PC-9 (cell line): Measurements from ENCODE around the gene NDUFS5. TPM values are rescaled to one million over a fixed set of nuclear protein-coding genes. Genes with fewer than 3 reads are reported as not detected.
"Not testable (repeated sequence)": the region's sequence is repeated elsewhere in the genome, so short reads cannot be mapped to it uniquely, and the experiment has no call there.

Experiments
- BruUV-seq: library from RNA; stranded (reverse); fragments of 400-500 nt; replicated peaks from 2 replicates; lab custom pipeline; 2021; lab: Mats Ljungman, UMichigan
- CTCF ChIA-PET: fragments of 300-600 bp; sonication (Branson Sonifier 250); formaldehyde crosslinking; loops from one replicate; lab custom pipeline; 2022; ENCODE audit warnings: antibody characterized with exemption; lab: Charles Lee
- POLR2A ChIA-PET: fragments of 300-600 bp; sonication (Branson Sonifier 250); formaldehyde crosslinking; loops from one replicate; lab custom pipeline; 2022; ENCODE audit warnings: antibody characterized with exemption; ENCODE audit not compliant: unreplicated experiment; lab: Charles Lee
- DNase-seq, 2 experiments: peaks; one replicate each; pipeline versions ENCODE4 v3.0.0 to v3.0.0-alpha.2; 2015 to 2022; ENCODE audit warnings: mixed read lengths in 1 of 2
- H2AFZ ChIP-seq: fragments of 200-600 bp; sonication (generic); 2 replicates; pipeline ENCODE4 v1.8.1; 2017; ENCODE audit warnings: antibody characterized with exemption
- H3F3A ChIP-seq: fragments of 200-600 bp; sonication (generic); 2 replicates; pipeline ENCODE4 v1.8.1; 2017; ENCODE audit warnings: antibody characterized with exemption, mild to moderate bottlenecking, low read depth; ENCODE audit not compliant: insufficient read depth
- H3K27ac ChIP-seq: fragments of 200-600 bp; sonication (generic); 2 replicates; pipeline ENCODE4 v1.6.1; 2016; ENCODE audit warnings: mixed run types
- H3K27me3 ChIP-seq: fragments of 200-600 bp; sonication (generic); 2 replicates; pipeline ENCODE4 v1.6.1; 2016; ENCODE audit warnings: low read depth, mixed run types; ENCODE audit not compliant: insufficient read depth
- H3K36me3 ChIP-seq: fragments of 200-600 bp; sonication (generic); 2 replicates; pipeline ENCODE4 v1.6.1; 2016; ENCODE audit warnings: low read depth, mixed run types
- H3K4me1 ChIP-seq: fragments of 200-600 bp; sonication (generic); replicated peaks from 2 replicates; pipeline ENCODE4 v1.6.1; 2016; ENCODE audit warnings: mixed run types; ENCODE audit not compliant: insufficient read depth
- H3K4me2 ChIP-seq: fragments of 200-600 bp; sonication (generic); 2 replicates; pipeline ENCODE4 v1.6.1; 2017; ENCODE audit warnings: mixed run types
- H3K4me3 ChIP-seq: fragments of 200-600 bp; sonication (generic); 2 replicates; pipeline ENCODE4 v1.6.1; 2016; ENCODE audit warnings: mixed run types
- H3K79me2 ChIP-seq: fragments of 200-600 bp; sonication (generic); 2 replicates; pipeline ENCODE4 v1.6.1; 2017; ENCODE audit warnings: low read depth, mixed run types
- H3K9me2 ChIP-seq: fragments of 200-600 bp; sonication (generic); 2 replicates; pipeline ENCODE4 v1.8.1; 2017; ENCODE audit warnings: mild to moderate bottlenecking; ENCODE audit not compliant: insufficient read depth
- H3K9me3 ChIP-seq: fragments of 200-600 bp; sonication (generic); 2 replicates; pipeline ENCODE4 v1.8.1; 2016; ENCODE audit warnings: low read depth; ENCODE audit not compliant: insufficient read depth
- H4K20me1 ChIP-seq: fragments of 200-600 bp; sonication (generic); 2 replicates; pipeline ENCODE4 v1.8.1; 2017; ENCODE audit not compliant: insufficient read depth
- EZH2 ChIP-seq: fragments of 200-600 bp; sonication (generic); IDR thresholded peaks from 2 replicates; pipeline ENCODE4 v1.8.0; 2017; ENCODE audit warnings: antibody characterized with exemption, low read depth
- intact Hi-C: fragments of 100-400 bp; cut with micrococcal nuclease; formaldehyde crosslinking; loops from one replicate; pipeline ENCODE4 v1.10.0; 2022; ENCODE audit not compliant: unreplicated experiment
- total RNA-seq: library from RNA; stranded (reverse); gene quantifications from 2 replicates; pipeline ENCODE4 v1.2.3, GENCODE V29; 2021
- TF ChIP-seq, protein P1 (sequence below): fragments of 200-600 bp; sonication (generic); conservative IDR thresholded peaks from 2 replicates; pipeline ENCODE4 v1.6.1; 2017; ENCODE audit warnings: mixed run types, antibody characterized with exemption, mild to moderate bottlenecking, moderate library complexity

NDUFS5 gene
- total RNA-seq, 1 experiment from 2014 or later, result 498 TPM

DNA sequence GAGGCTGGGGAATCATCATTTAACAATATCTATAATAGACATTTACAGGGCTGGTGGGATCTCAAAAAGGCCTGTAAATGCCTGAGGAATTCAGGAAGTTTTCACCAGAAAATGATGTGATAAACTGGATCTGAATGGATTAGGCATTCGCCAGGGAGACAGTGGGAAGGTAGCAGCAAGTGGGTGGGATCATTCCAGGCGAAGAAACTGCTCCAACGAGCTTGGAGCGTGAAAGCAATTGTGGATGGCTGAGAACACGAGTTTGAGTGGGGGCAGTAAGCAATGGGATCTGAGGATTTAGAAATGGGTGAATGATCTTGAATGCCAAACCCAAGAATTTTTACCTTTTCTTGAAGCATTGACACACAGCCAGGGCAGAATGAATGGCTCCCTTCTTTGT lies 8.9 kb upstream of the NDUFS5 start:
- Histone ChIP-seq H3K9me3 (no peaks in the 10 kb centered on the region), H3K27me3 (no peaks in the 10 kb centered on the region), H4K20me1 (no peaks in the 10 kb centered on the region), H2AFZ (no peak overlapping the region), H3K9me2 (no peaks in the 10 kb centered on the region), H3K4me1 (0 out of 2 replicates have a peak, but pooled peaks cover 5% of the 10 kb centered on the region), H3F3A (peaks cover 14% of the 10 kb centered on the region; the same call in 1 of the 2 replicates), H3K4me2 (no peak overlapping the region), H3K4me3 (no peak overlapping the region), H3K36me3 (no peaks in the 10 kb centered on the region), H3K27ac (no peak overlapping the region), H3K79me2 (no peaks in the 10 kb centered on the region)
- TF ChIP-seq, protein P1, sequence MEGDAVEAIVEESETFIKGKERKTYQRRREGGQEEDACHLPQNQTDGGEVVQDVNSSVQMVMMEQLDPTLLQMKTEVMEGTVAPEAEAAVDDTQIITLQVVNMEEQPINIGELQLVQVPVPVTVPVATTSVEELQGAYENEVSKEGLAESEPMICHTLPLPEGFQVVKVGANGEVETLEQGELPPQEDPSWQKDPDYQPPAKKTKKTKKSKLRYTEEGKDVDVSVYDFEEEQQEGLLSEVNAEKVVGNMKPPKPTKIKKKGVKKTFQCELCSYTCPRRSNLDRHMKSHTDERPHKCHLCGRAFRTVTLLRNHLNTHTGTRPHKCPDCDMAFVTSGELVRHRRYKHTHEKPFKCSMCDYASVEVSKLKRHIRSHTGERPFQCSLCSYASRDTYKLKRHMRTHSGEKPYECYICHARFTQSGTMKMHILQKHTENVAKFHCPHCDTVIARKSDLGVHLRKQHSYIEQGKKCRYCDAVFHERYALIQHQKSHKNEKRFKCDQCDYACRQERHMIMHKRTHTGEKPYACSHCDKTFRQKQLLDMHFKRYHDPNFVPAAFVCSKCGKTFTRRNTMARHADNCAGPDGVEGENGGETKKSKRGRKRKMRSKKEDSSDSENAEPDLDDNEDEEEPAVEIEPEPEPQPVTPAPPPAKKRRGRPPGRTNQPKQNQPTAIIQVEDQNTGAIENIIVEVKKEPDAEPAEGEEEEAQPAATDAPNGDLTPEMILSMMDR, result no peak
- no peak for TF ChIP-seq EZH2
- BruUV-seq, result no TSS peak
- CTCF ChIA-PET, result no interaction called here
- intact Hi-C loops, result no loop called here
- POLR2A ChIA-PET, result no interaction called here
- no peak for DNase-seq

DNA sequence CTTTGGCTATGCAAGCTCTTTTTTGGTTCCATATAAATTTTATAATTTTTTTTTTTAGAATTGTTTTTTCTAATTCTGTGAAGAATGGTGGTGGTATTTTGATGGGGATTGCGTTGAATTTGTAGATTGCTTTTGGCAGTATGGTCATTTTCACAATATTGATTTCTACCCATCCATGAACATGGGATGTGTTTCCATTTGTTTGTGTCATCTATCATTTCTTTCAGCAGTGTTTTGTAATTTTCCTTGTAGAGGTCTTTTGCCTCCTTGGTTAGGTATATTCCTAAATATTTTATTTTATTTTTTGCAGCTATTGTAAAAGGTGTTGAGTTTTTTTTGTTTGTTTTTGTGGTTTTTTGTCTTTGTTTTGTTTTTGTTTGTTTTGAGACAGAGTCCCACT lies 5.7 kb upstream of the NDUFS5 start:
- intact Hi-C loops, H3K4me2 ChIP-seq, H3K79me2 ChIP-seq, H4K20me1 ChIP-seq, POLR2A ChIA-PET, BruUV-seq, H3K4me3 ChIP-seq, H3K27ac ChIP-seq, H3K9me2 ChIP-seq, H3K9me3 ChIP-seq, H3K27me3 ChIP-seq, DNase-seq, H3K36me3 ChIP-seq, H3K4me1 ChIP-seq, H2AFZ ChIP-seq: not testable (repeated sequence)
- peaks cover 11% of the 10 kb centered on the region; the same call in 1 of the 2 replicates for H3F3A ChIP-seq
- CTCF ChIA-PET, result interaction anchor here (0.6 kb wide), 1 partner anchor 17 kb away, joined by 3 read pairs; no protein-coding TSS in a partner anchor

DNA sequence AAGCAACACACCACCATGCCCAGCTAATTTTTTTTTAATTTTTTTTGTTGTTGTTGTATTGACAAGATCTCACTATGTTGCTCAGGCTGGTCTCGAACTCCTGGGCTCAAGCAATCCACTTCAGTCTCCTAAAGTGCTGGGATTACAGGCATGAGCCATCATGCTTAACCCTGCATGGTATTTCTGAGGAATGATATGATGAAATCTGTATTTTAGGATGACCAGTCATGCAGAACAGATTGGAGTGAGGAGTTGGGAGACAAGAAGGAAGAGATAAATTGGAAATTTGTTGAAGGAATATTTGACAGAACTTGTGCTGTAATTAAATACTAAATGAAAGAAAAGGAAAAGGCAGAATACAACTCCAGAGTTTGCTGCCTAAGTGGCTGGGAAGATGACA lies 4.7 kb upstream of the NDUFS5 start:
- peaks cover 2% of the 10 kb centered on the region for H3K79me2 ChIP-seq
- ChIA-PET POLR2A (interaction anchor here (0.6 kb wide), 1 partner anchor 132 kb away, joined by 10 read pairs; no protein-coding TSS in a partner anchor), CTCF (no interaction called here)
- TF ChIP-seq, protein P1, result no peak
- no peak for TF ChIP-seq EZH2
- H4K20me1 ChIP-seq, result no peaks in the 10 kb centered on the region
- no peak overlapping the region for H3K27ac ChIP-seq
- H2AFZ ChIP-seq, result no peak overlapping the region
- peaks cover 5% of the 10 kb centered on the region; the same call in 1 of the 2 replicates for H3F3A ChIP-seq
- H3K4me2 ChIP-seq, result no peak overlapping the region
- no peak overlapping the region for H3K4me3 ChIP-seq
- H3K36me3 ChIP-seq, result no peaks in the 10 kb centered on the region
- H3K9me2 ChIP-seq, result no peaks in the 10 kb centered on the region
- peaks cover 7% of the 10 kb centered on the region for H3K4me1 ChIP-seq
- no TSS peak for BruUV-seq
- intact Hi-C loops, result no loop called here
- no peaks in the 10 kb centered on the region for H3K27me3 ChIP-seq
- H3K9me3 ChIP-seq, result no peaks in the 10 kb centered on the region
- no peak for DNase-seq

DNA sequence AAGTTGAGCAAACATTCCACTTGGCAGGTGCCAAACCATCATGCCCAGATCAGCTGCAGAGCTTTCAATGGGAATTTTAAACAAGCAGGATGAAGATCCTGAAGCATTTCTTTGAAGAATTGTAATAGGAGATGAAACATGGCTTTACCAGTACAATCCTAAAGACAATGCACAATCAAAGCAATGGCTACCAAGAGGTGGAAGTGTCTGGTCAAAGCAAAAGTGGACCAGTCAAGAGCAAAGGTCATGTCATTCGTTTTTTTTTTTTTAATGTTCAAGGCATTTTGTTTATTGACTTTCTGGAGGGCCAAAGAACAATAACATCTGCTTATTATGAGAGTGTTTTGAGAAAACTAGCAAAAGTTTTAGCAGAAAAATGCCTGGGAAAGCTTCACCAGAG lies 3.0 kb upstream of the NDUFS5 start:
- Histone ChIP-seq H2AFZ (no peak overlapping the region), H4K20me1 (0 out of 2 replicates have a peak, but pooled peaks cover 8% of the 10 kb centered on the region), H3F3A (no peaks in the 10 kb centered on the region), H3K4me3 (no peak overlapping the region), H3K4me1 (peaks cover 6% of the 10 kb centered on the region), H3K27ac (no peak overlapping the region), H3K79me2 (peaks cover 19% of the 10 kb centered on the region), H3K9me2 (no peaks in the 10 kb centered on the region), H3K9me3 (no peaks in the 10 kb centered on the region), H3K4me2 (no peak overlapping the region), H3K27me3 (no peaks in the 10 kb centered on the region), H3K36me3 (no peaks in the 10 kb centered on the region)
- TF ChIP-seq EZH2, result no peak
- TF ChIP-seq, protein P1, result no peak
- POLR2A ChIA-PET, result no interaction called here
- CTCF ChIA-PET, result no interaction called here
- DNase-seq, result no peak
- intact Hi-C loops, result no loop called here
- BruUV-seq, result no TSS peak
